GM18511 (cell line): ENCODE results near the gene HOXA5.

ENCODE experiments used
- ATAC-seq: cut with Tn5 transposase; IDR thresholded peaks from one replicate; pipeline ENCODE4 v1.9.1; 2021; ENCODE audit warnings: mild to moderate bottlenecking, moderate library complexity; ENCODE audit not compliant: unreplicated experiment

HOXA5 gene

DNA sequence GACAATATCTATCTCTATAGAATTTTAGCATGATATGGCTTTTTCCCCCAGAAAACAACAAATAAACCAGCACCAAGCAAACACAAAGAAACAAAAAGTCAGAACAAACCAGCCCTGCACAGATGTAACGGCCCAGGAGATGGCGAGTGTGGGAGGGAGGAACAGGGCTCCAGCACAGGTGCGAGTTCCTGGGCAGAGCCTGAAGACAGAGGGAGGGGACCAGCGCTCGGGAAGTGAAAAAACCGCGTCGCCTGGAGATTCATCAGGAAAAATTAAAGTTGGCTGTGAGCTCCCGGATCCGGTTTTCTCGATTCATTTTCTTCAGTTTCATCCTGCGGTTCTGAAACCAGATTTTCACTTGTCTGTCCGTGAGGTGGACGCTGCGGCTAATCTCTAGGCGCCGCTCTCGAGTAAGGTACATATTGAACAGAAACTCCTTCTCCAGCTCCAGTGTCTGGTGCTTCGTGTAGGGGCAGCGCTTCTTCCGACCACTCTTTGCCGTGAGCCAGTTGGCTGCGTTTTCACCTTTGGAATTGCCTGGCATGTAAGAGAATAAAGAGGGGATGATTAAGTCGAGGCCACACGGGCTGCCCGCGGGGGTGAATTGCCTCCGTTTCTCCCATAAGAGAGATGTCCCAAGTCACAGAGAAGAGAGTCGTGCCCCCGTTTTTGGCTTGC, 28.3 kb upstream of the HOXA5 start:
- no peak for ATAC-seq

DNA sequence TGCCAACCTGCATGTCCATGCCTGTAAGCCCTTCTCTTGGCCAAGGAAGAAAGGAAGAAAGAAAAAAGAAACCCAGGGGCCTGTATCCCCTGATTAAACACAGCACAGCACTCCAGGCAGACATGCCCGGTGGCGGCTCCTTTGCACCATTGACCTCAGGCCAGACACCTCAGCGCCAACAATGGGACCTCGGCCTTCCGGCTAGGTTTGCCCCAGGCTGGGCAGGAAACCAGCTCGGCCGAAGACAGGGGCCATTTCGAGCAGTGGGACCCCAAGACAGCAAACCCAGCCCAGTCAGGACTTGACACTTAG, 27.8 kb upstream of the HOXA5 start:
- ATAC-seq, result no peak

DNA sequence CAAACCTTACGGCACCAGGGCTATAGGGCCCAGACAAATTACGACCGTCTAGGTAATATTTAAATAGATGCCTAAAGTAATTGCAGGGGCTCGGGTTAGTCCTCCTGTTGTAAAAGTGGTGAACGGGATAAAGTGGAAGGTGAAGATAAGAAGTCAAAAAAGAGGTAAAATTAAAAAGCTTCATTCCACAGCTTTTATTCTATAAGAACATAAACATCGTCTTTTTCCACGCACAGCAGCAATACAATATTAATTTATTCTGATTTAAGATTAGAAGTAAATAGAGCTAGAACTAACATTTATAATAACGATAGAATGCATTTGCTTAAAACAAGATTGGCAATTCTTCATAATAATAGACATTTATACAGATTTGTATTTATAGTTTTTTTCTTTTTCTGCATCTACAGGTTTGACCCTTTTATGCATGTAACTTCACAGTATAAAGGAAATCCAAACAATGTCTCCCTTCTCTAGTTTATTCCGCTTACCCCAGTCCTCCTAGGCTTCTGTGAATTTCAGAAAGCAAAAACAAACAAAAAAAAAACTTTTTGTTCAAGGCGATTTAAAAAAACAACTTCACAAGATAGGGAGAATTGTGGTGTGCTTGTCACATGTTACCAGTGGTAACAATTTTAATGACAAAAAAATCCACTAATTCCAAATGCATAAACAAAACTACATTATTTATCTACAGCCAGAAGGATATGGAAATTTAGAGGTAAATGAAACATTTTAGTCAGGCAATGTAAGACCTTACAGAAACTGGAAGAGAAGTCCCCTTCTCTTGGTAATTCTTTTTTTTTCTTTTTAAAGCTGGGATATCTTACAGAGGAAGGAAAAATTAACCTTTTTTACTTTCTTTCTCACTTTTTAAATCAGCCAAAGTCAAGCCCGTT, 27.2 kb upstream of the HOXA5 start:
- no peak for ATAC-seq

DNA sequence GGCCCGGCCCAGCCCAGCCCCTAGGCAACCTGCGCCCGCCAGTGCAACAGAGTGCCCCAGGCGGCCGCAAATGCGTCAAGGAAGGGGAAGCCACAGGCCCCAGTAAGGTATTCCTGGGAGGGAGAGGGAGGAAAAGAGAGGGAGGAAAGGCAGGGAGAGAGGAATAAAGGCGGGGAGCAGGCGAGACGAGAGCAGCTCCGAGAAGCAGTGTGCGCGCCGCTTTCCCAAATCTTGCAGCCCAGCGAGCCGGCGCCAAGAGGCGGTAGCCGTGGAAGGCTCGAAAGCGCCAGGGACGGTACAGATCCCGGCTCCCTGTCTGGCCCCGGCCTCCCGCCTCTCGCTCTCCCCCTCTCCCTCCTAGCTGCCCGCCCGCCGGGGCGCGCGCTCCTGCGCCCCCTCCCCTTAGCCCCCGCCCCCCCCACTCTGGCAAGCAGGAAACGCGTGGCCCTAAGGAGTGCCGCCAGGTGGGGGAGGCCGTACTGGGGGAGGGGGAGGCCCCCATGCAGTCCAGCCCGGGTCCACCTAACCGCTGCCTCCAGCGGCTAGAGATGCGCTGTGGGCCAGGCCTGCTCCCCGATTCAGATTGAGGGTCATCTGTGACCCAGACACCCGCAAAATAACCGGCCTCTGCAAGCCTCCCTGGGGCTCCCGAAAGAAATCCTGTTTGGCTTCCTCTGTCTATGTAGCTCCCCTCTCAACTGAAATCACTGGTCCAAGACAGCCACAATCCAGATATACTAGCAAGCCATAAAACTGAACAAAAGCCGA, 26.4 kb upstream of the HOXA5 start:
- ATAC-seq, result no peak

DNA sequence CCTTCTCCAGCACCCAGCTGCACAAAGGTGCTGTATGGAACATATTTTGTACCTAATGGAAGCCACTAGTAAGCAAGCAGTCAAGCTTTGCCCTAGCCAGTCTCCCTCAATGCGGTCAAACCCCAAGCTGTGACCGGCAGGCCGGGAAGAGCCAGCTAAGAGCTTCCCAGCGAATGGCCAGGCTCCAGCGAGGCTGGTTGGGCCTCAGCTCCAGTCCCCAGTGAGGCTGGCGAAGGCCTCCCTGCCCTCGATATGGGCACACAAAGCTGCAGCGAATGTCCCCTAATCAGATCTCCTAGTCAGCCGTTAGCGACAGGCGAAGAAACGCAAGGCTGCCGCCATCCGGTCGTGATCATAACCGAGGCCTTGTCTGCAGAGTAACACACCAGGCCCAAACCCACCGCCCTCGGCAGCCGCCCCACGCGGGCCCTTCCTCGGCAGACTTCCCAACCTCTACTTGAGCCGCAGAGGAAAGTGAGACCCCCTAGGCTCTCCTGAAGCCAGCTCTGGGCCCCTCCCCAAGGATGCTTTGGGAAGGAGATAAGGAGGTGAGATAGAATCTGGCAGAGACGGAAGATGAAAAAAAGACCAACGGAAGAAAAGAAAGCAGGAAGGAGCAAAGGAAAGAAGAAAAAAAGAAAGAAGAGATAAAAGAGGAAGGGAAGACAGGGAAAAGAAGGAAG, 24.9 kb upstream of the HOXA5 start:
- ATAC-seq, result no peak

DNA sequence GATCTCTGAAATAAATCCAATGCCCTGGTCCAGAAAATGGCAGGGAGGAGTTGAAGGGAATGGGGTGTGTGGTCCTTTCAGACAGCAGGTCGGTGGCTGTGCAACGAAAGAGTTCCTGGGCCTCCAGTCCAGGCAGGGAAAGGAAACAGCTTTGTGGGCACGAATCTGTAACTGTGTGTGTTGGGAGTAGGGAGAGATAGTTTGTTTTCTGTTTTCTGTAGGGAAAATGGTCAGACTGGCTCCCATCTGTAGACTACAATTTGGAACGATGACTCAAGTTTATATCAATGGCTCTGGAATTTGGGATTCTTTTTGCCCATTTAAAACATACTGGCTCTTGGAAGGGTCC, 24.4 kb upstream of the HOXA5 start:
- no peak for ATAC-seq

DNA sequence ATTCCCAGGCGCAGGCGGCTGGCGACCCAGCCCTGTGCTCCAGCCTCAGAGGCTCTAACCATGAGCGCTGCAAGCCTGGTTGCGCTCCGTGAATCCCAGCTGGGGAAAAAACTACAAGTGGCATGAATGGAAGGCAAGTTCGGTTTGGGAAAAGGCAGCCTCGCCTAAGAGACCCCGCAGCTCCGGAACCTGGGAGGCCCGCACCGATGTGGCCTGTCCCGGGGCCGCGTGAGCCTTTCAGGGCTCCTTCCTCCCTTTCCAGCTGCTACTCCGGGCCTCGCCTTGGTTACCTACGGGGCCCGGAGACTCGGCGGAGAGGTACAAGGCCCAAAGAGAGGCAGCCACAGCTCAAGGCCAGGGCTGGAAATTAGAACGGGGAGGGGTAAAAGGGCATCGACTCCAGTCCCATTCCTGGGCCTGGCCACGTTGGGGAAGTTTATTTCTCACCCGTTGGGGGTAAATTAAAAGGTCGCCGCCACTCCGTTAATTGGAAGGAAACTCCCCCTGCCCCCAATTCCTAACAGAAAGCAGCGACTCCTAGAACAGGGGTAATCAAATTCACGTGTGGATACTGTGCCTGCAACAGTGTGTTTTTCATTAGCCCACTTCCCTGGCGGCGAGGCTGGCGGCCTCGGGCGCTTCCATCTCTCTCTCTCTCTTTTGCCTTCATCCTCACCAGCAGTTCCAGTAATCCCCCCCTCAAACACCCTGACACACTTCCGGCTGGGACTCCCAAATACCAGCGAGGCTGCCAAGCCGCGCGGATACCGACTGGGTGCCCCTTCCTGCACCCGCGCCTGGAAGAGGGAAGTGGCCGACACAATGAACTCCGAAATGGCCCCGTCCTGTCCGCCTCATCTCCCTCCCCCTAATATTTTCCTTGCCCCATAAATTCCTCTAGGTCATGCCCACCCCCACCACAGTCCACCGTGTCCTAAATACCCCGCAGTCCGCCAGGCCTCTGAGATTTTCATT, 23.3 kb upstream of the HOXA5 start:
- no peak for ATAC-seq

DNA sequence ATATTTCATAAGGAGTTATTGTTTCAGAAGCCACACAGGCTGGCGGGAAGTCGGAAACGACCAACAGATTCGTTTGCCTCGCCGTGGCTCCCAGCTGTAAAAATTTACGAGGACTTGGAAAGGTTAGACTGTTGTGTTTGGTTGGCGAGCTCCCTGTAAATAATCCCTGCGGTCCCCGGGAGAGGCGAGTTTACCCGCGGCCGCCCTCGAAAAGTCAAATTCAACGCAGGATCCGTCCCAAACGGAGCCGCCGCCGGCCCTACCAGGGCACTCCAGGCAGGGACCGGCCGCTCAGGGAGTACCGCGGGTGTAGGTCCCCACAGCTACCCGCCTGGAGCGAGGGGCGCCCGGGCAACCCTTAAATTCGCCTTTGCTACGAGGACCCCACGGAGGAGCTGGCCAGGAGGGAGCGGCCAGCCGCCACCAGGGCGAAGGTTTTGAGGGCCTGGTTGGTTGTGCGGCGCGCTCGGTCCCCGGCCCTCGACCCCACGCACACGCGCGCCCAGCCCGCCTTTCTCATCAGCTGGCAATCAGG, 22.6 kb upstream of the HOXA5 start:
- no peak for ATAC-seq

DNA sequence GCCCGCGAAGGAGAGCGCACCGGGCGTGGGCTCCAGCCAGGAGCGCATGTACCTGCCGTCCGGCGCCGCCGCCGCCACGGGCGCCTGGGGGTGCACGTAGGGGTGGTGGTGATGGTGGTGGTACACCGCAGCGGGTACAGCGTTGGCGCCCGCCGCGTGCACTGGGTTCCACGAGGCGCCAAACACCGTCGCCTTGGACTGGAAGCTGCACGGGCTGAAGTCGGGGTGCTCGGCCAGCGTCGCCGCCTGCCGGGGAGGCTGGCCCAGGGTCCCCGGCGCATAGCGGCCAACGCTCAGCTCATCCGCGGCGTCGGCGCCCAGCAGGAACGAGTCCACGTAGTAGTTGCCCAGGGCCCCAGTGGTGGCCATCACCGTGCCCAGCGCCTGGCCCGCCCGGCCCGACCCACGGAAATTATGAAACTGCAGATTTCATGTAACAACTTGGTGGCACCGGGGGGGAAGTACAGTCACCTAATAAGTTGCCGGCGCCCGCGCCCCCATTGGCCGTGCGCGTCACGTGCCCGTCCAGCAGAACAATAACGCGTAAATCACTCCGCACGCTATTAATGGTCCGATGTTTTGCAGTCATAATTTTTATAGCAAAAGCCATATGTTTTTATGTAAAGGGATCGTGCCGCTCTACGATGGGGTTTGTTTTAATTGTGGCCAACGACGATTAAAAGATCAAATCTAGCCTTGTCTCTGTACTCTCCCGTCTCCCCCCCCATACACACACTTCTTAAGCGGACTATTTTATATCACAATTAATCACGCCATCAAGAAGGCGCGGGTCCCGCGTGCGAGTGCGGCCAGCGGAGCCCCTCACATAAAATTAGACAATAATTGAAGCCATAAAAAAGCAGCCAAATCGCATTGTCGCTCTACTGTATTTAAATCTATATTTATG, 21.9 kb upstream of the HOXA5 start, which contains the start of gene HOXA9:
HOXA9 (minus strand) TSS at position 449 of the 907 bp plus-strand sequence; CDS start at position 369, 80 bp downstream.
- ATAC-seq, result no peak

DNA sequence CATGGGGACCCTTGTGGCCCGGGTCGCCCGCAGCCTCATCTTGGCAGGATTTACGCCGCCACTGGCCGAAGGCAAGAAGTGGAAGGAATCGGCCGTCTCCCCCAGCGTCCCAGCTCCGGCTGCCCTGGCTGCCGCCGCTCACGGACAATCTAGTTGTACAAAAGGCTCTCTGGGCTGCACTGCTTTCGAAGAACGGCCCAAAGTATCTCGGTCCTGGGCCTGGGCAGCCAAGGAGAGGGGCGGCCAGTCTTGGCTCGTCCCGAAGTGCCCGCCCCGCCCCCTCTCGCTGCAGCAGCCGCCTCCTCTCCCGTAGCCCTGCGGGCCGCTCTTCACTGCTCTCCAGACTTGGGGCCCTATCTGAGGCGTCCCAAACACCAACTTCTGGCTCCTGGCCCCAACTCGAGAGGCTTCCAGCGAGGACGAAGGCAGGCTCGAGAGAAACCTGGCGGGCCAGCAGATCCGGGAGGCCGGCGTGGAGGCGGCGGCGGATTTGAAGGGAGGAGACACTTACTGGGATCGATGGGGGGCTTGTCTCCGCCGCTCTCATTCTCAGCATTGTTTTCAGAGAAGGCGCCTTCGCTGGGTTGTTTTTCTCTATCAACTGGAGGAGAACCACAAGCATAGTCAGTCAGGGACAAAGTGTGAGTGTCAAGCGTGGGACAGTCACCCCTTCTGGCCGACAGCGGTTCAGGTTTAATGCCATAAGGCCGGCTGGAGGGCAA, 21.0 kb upstream of the HOXA5 start:
- no peak for ATAC-seq

DNA sequence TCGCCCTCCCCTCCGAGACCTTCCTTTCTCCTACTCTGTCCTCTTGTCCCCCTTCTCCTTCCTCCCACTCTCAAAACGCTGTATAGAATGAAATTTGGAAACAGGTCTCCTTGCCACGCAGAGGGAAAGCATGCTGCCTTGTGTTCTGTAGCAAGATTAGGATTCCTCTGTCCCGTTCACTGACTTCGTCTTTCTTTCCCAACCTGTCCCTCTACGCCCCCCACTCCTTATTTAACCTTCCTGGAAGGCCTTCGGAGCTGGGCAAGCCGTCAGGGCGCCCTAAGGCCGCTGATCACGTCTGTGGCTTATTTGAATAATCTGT, 20.5 kb upstream of the HOXA5 start:
- no peak for ATAC-seq

DNA sequence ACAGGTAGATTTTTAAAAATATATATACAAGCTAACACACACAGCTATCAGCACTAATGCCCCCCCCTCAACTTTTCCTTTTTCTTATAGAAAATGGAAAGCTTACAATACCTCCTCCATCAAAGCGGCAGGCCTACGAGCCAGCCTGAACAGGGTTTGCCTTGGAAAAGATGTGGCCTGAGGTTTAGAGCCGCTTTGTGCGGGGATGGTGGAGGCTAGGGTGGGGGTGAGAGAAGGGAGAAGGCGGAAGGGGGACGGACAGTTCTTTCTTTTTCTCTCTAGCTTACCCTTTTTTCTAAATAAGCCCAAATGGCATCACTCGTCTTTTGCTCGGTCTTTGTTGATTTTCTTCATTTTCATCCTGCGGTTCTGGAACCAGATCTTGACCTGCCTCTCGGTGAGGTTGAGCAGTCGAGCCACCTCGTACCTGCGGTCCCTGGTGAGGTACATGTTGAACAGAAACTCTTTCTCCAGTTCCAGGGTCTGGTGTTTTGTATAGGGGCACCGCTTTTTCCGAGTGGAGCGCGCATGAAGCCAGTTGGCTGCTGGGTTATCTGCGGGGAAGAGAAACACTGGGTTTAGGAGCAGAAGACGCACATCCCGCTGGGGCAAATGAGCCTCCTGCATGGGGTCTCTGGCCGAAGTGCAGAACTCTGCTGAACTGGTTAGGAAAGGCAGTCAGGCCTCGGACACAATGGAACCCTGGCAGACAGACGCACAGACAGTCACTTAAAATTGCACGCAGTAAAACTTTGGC, 20.0 kb upstream of the HOXA5 start:
- no peak for ATAC-seq

DNA sequence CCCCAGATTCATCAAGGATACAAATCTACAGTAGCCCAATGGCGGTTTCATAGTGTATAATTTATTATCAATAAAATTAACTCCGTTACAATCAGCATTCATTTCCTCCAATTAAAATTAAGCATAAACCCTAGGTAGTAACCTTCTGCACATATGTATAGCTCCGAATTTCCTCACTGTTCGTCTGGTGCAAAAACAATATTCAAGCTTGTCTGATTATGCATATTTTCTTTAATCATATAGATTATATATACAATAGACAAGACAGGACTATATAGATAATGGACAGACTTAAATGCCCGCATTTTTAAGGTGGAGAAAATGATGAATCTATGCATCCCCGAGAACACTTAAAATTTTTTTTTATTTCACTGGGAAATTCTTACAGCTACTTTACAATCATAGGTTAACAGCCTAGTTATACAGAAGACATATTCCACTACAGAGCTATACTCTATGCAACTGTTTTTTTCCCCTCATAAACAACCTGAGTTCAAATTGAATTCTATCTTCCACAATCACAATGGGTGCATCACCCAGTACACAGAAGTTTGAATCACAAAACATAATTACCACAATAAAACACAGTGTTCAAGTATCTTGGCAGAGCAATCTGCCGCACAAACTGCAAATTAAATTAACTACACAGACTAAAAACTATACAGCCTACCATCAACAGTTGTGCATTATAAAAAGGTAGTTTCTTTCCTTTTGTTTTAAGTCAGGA, 19.2 kb upstream of the HOXA5 start:
- no peak for ATAC-seq

DNA sequence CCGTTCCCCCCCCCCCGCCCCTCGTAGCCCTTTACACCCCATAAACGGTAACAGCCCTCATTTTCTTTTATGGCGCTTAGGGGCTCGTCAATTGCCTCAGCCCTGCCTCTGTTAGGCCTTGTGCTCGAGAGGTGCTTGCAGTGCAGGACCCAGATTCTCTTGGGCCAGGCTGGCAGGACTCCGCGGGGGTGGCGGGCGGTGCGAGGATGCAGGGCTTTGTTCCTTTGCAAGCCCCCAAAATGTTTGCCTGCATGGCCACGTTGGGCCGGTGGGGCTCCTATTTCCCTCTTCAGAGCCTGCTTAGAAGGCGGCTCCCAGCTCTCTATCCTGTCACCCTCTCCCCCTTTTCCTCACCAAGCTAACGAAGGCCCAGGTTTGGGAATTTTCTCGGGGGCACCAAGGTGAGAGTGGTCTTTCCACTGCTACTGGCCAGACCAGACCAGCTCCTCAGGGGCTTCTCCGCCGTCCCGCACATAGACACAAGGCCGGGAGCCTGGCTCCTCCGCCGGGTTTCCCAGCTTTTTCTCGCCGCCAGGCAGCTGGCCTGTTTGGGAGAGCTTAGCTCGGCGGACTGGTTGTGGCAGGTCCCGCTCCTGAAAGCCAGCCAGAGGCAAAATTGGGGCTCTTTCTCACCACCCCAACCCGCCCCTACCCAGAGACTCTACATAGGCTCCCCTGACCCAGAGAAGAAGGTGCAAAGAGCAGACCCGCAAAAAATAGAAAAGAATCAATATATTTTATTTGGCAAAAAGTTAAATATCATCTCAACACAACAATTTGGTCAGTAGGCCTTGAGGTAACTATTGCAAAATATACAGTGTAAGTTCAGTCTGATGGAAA, 18.5 kb upstream of the HOXA5 start:
- ATAC-seq, result no peak

DNA sequence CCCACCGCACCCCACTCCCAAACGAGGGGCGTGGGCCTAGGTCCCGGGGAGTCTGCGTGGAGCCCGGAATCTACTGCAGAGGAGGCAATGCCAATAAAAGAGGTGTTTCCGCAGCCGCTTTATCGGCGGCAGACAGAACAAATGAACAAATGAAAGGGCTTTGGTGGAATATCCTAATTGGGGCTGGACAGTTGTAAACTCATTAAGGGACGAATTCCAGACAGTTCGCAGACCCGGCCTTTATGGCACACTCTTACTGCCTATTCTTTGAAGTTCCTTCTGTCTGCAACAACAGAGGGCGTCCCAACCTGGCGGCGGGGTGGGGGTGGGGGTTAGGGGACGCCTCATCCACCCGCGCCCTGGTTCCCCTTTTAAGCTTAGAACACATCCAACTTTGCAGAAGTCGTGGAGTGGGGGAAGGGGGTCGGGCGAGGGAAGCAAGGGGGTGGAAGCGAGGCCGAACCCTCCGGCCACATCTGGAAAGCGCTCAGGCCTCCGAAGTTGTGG, 17.8 kb upstream of the HOXA5 start:
- no peak for ATAC-seq
